Measurements from ENCODE around the gene SCFD1.

Gene SCFD1

DNA sequence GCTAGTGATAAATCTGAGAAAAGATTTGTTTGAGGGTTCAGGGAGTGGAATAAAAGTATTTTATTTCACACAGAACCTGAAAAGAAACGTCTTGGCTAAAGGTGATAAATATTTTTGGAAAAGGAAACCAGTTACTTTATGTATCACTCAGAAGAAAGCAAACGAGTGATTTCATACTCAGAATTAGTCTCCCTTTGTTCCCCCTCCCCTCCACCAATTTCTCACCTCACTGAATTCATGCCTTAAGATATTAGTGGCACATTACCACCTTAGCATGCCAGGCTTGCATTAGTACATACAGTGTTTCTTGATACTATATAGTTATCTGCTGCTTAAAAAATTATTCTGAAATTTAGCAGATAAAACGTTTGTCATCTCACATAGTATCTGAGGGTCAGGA, 35.0 kb upstream of the SCFD1 start:
- Histone ChIP-seq H3K4me2 (ENCODE audit: low read length) (no peak overlapping the region), H3K79me2 (peaks cover 5% of the 10 kb centered on the region), H3K9me3 (ENCODE audit: control insufficient read depth, low read length) (no peaks in the 10 kb centered on the region), H3K27ac (no peak overlapping the region), H3K4me1 (peaks cover 3% of the 10 kb centered on the region), H3K36me3 (ENCODE audit: control insufficient read depth, insufficient read depth, low read length) (no peaks in the 10 kb centered on the region), H3K27me3 (ENCODE audit: control insufficient read depth, insufficient read depth, low read length) (no peaks in the 10 kb centered on the region), H3K4me3 (ENCODE audit: low read depth, low read length) (no peak overlapping the region), H3K9ac (no peak overlapping the region), H2AFZ (no peak overlapping the region)
- TF ChIP-seq, protein P1, sequence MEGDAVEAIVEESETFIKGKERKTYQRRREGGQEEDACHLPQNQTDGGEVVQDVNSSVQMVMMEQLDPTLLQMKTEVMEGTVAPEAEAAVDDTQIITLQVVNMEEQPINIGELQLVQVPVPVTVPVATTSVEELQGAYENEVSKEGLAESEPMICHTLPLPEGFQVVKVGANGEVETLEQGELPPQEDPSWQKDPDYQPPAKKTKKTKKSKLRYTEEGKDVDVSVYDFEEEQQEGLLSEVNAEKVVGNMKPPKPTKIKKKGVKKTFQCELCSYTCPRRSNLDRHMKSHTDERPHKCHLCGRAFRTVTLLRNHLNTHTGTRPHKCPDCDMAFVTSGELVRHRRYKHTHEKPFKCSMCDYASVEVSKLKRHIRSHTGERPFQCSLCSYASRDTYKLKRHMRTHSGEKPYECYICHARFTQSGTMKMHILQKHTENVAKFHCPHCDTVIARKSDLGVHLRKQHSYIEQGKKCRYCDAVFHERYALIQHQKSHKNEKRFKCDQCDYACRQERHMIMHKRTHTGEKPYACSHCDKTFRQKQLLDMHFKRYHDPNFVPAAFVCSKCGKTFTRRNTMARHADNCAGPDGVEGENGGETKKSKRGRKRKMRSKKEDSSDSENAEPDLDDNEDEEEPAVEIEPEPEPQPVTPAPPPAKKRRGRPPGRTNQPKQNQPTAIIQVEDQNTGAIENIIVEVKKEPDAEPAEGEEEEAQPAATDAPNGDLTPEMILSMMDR (IDR thresholded peaks at IDR 0.05): no peak

DNA sequence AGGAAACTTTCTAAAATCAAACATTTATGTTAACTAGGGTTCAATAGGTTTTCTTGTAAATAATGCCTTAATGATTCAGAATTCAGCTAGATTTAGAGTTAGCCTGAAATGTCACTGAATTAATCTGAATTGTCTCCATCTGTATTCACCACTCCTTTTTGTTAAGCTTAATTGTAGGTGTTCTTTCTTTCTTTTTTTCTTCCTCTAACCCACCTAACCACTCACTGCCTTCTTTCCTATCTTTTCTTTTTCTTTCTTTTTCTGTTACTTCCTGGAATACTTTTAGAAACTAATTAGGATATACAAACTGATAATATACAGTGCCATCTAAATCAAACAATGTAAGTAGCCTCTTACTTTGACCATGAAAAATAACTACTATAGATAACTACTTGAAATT, 33.2 kb upstream of the SCFD1 start:
- H2AFZ ChIP-seq: no peak overlapping the region
- H3K9ac ChIP-seq: no peak overlapping the region
- H3K4me2 ChIP-seq (ENCODE audit: low read length): no peak overlapping the region
- TF ChIP-seq, protein P1 (IDR thresholded peaks at IDR 0.05): no peak
- H3K36me3 ChIP-seq (ENCODE audit: control insufficient read depth, insufficient read depth, low read length): no peaks in the 10 kb centered on the region
- no peak overlapping the region for H3K4me3 ChIP-seq (ENCODE audit: low read depth, low read length)
- no peaks in the 10 kb centered on the region for H3K27me3 ChIP-seq (ENCODE audit: control insufficient read depth, insufficient read depth, low read length)
- H3K4me1 ChIP-seq: peaks cover 3% of the 10 kb centered on the region
- peaks cover 3% of the 10 kb centered on the region for H3K79me2 ChIP-seq
- no peak overlapping the region for H3K27ac ChIP-seq
- no peaks in the 10 kb centered on the region for H3K9me3 ChIP-seq (ENCODE audit: control insufficient read depth, low read length)

DNA sequence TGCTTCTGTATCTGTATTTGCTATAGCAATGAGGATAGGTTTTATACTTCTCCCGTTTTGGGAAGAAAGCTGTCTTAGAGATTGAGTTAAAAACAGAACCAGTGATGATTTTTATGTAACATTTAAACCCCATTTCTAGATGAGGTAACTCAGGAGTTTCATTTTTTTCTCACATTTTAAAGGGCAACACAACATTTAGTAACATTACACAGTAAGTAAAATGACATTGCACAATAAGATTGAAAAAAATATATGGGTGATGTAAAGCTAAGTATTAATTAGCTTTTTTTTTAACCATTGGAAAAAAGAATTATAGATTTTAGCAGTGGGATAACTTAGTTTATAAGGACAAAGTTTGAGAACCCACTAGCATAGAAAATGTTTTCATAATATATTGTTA, 25.2 kb upstream of the SCFD1 start:
- Histone ChIP-seq H3K4me3 (ENCODE audit: low read depth, low read length) (no peak overlapping the region), H3K36me3 (ENCODE audit: control insufficient read depth, insufficient read depth, low read length) (no peaks in the 10 kb centered on the region), H3K79me2 (no peaks in the 10 kb centered on the region), H2AFZ (no peak overlapping the region), H3K4me2 (ENCODE audit: low read length) (no peak overlapping the region), H3K27ac (no peak overlapping the region), H3K4me1 (no peaks in the 10 kb centered on the region), H3K27me3 (ENCODE audit: control insufficient read depth, insufficient read depth, low read length) (no peaks in the 10 kb centered on the region), H3K9me3 (ENCODE audit: control insufficient read depth, low read length) (no peaks in the 10 kb centered on the region), H3K9ac (no peak overlapping the region)
- TF ChIP-seq, protein P1 (IDR thresholded peaks at IDR 0.05): no peak

DNA sequence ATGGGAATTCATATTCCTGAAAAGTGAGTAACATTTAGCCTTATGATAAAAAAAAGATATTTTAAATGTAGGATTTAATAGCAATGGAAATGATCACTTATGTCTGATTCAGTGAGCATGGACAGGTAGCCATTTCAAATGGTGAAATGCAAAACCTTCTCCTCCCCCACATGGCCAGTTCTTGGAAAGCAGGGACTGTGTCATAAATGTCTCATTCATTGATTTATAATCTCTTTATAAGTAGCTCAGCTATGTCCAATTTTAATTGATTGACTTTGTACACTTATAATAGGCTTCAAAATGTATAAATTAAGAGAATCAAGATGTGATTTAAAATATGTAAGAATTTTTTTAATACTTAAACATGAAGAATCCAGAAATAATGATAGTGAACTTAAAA, 24.6 kb upstream of the SCFD1 start:
- Histone ChIP-seq H3K36me3 (ENCODE audit: control insufficient read depth, insufficient read depth, low read length) (no peaks in the 10 kb centered on the region), H3K9ac (no peak overlapping the region)

More for the DNA sequence above, 24.6 kb upstream of the SCFD1 start:
- Histone ChIP-seq H3K27ac (no peak overlapping the region), H3K4me3 (ENCODE audit: low read depth, low read length) (no peak overlapping the region), H2AFZ (no peak overlapping the region), H3K4me2 (ENCODE audit: low read length) (no peak overlapping the region), H3K9me3 (ENCODE audit: control insufficient read depth, low read length) (no peaks in the 10 kb centered on the region), H3K27me3 (ENCODE audit: control insufficient read depth, insufficient read depth, low read length) (no peaks in the 10 kb centered on the region), H3K79me2 (no peaks in the 10 kb centered on the region), H3K4me1 (no peaks in the 10 kb centered on the region)
- TF ChIP-seq, protein P1 (IDR thresholded peaks at IDR 0.05): no peak

Data from parathyroid adenoma (tissue), 2 donors.